GM23248 (cell line): ENCODE measurements around the gene NTNG1.

ENCODE experiments used
- EZH2 ChIP-seq: fragments of 200-600 bp; sonication (generic); IDR thresholded peaks from 2 replicates; pipeline ENCODE4 v1.6.1; 2018; ENCODE audit warnings: antibody characterized with exemption, mild to moderate bottlenecking; ENCODE audit not compliant: insufficient read depth, poor library complexity, severe bottlenecking
- EZH2phosphoT487 ChIP-seq: fragments of 200-600 bp; sonication (generic); IDR thresholded peaks from 2 replicates; pipeline ENCODE4 v1.6.1; 2018; ENCODE audit warnings: antibody characterized with exemption, moderate library complexity, mild to moderate bottlenecking, low read depth; ENCODE audit not compliant: insufficient read depth

DNA sequence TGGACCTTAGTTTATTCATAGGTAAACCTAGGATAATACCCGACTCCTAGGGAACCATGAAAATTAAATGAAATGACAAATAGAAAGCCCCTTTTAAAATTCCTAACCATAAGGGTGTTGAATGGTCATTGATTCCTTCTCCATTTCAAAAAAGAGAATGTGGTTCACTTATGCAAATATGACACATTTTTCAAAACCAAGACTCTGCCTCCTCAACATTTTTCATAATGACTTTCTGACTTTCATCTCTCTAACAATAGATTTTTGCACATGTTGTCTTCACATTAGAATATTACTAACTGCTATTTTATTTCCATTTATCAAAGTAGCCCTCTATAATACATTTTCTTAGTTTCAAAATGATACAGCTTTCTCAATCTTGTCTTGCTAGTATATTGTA is 169.1 kb downstream of the NTNG1 start:
- TF ChIP-seq EZH2phosphoT487 (no peak), EZH2 (no peak)
